NCI-H446 (cell line): ENCODE data around the gene FGFRL1.

ENCODE experiments used
- DNase-seq, 2 experiments: peaks; one replicate each; lab custom pipeline; 2025; lab: John Stamatoyannopoulos, UW

FGFRL1 gene

GRCh38 chr4:1023075-1023640 is 11.7 kb downstream of the FGFRL1 start:
- DNase-seq = no peak

- DNase-seq = no peak
Measured at GRCh38 chr4:1023895-1024740, 12.7 kb downstream of the FGFRL1 start.

- DNase-seq = no peak
Measured at GRCh38 chr4:1024882-1025545, 13.6 kb downstream of the FGFRL1 start.

GRCh38 chr4:1026115-1026514 is 14.7 kb downstream of the FGFRL1 start:
- DNase-seq = no peak

GRCh38 chr4:1027219-1027914 is 15.9 kb downstream of the FGFRL1 start:
- DNase-seq = no peak

- DNase-seq = no peak
Measured at GRCh38 chr4:1027915-1028238, 16.5 kb downstream of the FGFRL1 start.

DNA sequence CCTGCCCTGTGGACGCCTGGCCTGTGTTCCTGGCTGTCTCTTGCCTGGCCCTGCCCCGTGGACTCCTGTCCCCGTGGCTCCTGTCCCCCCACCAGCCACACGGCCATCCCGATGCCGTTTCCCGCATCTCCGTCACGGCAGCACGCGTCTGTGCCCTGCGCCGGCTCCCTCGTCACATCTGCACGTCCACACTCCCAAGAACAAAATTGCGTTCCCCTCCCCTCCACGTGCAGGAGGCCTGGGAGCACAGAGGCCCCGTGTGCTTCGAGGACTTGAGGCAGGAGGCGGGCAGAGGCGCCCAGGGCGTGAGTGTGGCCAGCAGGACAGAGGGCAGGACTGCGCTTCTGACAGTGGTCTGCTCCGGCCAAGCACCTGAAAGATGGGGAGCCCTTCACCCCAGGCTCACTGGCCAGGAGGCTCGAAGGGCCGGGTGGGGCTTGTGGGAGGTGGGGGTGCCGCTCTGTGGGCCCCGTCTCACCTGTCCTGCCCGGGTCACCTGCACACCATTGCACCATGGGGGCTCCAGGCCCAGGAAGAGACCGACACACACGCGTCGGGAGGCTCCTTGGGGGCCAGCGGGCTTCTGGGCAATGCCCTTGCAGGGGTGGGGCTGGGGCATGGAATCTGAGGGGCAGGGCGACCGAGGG is 17.3 kb downstream of the FGFRL1 start:
- no peak for DNase-seq

DNA sequence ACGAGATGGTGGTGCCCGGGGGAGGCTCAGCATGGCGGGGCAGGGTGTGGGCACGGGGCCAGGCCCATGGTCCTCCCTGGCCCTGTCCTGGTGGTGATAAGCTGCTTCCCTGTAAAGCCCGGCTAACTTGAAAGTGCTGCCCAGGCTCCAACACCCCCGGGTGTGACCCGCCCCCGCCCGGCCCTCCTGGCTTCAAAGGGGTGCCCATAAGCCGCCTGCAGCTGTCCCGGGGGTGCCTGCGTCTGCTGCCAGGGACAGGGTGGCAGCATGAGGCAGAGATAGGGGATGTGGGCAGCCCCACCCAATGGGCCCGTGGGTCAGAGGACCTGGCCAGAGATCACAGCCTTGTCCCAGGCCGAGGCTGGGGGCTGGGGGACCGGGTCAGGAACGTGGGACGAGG is 18.1 kb downstream of the FGFRL1 start:
- no peak for DNase-seq

GRCh38 chr4:1030031-1030430 is 18.6 kb downstream of the FGFRL1 start:
- no peak for DNase-seq

GRCh38 chr4:1030559-1030958 is 19.1 kb downstream of the FGFRL1 start:
- DNase-seq = no peak

DNA sequence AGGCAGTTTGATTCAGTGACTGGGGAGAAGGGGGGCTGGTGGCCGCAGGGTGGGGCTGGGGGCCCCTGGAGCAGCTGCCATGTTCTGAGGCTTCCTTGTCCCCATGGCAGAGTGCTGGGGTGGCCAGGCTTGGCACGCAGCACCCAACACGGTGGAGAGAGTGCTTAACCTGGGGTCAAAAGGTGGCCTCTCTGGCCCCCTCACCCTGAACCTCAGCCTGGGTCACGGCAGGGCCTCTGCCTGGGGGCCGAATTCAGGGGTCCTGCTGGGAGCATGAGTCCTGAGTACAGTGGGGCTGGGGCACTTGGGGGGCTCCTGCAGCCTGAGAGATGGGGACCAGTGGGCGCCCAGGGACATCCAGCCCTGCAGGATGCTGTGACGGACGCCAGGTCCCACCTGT is 19.9 kb downstream of the FGFRL1 start:
- no peak for DNase-seq

DNA sequence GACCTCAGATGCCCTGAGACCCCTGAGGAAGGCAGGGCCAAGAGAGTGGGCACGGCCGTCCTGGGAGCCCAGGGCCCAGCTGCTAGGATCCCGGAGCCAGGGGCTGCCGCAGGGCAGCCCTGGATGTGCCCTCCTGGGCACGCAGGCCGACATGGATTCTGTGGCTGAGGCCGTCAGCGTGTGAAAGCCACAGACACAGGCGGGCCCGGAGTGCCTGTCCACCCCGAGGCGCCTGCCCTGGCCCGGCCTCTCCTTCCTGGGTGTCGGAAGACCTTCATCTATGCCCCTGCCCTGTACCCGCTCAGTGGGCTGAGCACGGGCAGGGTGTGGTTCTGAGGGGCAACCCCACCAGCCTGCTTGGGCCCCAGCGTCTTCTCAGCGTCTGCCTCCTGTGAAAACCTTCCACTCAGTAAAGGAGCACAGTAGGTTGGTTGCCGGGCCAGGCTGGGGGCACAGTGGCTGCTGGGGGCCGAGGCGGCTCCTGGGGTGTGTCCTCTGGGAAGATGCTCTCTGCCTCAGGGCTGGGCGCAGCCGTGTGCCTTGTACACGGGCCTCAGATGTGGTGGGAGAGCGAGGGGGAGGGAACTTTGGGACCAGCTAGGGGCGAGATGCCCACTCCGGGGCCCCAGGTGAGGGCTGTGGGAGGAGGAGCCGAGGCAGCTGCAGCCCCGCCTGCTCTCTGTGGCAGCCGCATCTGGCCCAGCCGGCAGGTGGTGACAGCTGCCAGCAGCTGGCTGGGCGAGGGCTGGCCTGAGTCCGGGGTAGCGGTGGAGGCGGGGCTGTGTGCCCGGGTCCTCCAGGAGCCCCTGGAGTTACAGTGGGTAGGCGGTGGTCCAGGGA is 20.8 kb downstream of the FGFRL1 start:
- DNase-seq = no peak

DNA sequence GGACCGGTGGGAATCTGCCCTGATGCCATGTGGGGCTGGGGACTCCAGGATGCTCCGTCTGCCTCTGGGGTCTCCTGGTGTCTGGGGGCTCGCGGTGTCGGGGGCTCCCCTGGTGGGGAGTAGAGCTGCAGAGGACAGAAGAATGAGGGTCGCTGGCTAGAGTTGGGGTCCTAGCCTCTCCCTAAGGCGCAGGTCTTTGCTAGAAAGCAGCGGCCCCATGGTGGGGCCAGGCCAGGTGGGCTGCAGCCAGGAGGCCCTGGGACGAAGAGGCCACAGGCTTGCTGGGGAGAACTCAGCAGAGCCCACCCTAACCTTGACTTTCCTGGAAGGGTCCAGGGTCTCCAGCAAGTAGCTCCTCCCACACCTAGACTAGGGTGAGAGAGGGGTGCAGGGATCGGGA is 21.4 kb downstream of the FGFRL1 start:
- DNase-seq = no peak

GRCh38 chr4:1033840-1034551 is 22.6 kb downstream of the FGFRL1 start:
- no peak for DNase-seq

DNA sequence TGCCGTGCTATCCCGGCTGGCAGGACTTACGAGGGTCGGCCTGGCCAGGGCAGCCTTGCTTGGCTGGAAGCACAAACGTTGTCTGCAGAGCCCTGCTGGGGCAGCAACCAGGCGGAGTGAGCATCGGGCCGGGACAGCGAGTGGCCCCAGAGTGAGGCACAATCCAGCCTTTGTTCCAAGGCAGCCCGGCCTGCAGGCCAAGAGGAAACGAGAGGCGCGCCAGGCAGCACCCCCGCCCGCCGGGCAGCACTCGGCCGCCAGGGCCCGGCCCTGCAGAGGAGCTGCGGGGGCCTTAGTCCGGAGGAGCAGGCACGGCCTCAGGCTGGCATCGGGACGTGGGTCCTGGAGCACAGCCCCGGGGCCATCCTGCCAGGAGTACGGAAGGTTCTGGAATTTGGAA is 24.1 kb downstream of the FGFRL1 start:
- DNase-seq = no peak

DNA sequence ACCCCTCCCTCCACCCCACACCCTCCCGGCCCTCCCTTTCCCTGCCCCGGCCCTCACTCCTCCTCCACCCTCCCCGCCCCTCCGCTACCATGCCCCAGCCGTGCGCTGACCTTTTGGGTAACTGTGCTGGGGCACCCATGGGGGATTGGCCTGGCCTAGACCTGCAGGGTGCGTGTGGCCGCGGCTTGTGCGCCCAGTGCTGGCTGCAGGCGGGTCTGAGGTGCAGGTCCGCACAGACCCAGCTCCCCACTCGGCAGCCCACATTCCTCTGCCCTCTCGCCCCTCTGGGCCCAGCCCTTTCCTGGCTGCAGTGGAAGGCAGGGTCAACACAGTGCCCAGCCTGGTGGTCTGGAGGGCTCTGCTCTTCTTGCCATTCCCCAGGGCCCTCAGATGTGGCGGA is 24.7 kb downstream of the FGFRL1 start:
- DNase-seq = no peak

GRCh38 chr4:1036976-1037810 is 25.8 kb downstream of the FGFRL1 start:
- DNase-seq = no peak

DNA sequence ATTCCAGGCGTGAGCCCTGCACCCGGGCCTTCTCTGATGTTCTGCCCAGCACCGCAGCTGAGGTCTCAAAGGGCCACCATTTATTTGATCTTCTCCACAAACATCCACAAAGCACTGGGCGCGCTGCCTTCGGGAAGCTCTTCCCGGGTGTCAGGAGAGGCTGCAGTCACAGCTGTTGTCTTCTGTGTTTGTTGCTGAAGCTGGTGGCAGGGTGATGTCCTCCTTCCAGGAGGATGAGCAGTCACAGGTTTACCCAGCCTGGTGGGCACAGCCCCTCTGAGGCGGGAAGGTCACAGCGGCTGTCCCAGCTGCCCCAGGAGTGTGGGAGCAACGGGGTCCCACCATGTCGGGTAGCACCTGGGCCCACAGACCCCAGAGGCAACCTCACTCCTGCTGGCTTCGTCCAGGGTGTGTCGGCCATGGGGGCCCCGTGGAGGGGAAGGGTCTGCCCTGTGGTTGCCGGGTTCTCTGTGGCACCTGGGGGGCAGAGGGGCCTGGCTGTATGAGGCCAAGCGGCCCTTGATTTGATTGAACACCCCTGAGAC is 27.6 kb downstream of the FGFRL1 start:
- no peak for DNase-seq
